Measurements from ENCODE around the gene FXYD6. TPM values are rescaled to one million over a fixed set of nuclear protein-coding genes. Genes with fewer than 3 reads are reported as not detected.

FXYD6 gene
- total and polyA plus RNA-seq, 2 donors (not counting 1 experiment from before 2014, with no cell fraction given) = not detected

DNA sequence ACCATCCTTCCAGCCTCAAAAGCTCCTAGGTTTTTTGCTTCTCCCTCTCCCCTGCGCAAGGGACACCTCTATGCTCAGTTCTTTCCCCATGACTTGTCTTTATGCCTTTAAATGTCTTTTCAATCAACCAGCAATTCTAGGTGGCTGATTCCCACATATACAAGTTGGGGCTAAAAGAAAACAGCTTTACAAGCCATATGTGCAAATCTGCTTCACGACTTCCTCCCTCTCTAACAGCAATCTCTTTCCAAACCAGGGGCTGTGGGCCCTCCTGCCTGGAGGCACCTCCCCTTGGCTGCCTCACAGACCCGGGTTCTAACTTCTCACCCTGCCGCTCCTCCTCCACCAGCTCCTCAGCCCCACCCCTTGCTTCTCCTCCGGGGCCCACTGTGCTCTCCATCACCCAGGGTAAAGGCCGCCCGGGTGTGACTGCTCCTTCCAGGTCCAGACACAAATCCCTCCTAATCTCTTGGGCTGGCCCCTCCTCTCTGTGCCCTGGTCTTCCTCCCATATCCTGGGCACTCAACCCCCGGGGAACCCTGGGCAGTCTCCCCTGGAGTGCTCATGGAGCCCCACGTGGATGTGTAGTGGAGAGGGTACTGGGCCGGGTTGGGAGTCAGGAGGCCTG lies 38.6 kb upstream of the FXYD6 start:
- Mint-ChIP-seq H3K27ac (no peak overlapping the region), H3K27me3 (peaks cover 6% of the 10 kb centered on the region), H3K4me3 (no peak overlapping the region), H3K9me3 (ENCODE audit: insufficient read depth) (no peaks in the 10 kb centered on the region), H3K4me1 (peaks cover 10% of the 10 kb centered on the region)
- Histone ChIP-seq H4K20me1 (ENCODE audit: control insufficient read depth, insufficient read depth, low read length, poor library complexity, severe bottlenecking) (no peaks in the 10 kb centered on the region), H2AFZ (ENCODE audit: insufficient read depth, low read depth, low read length, poor library complexity, severe bottlenecking) (no peak overlapping the region), H3K27ac (ENCODE audit: low read length in 2 of 2) (no peak overlapping the region), H3K36me3 (replicated peaks in 1 of 2; ENCODE audit: control extremely low read depth in 1 of 2, control insufficient read depth in 1 of 2, extremely low read depth in 1 of 2, insufficient read depth in 2 of 2, low read length in 1 of 2) (no peaks in the 10 kb centered on the region), H3K4me3 (ENCODE audit: control extremely low read depth in 1 of 5, extremely low read depth in 1 of 5, insufficient read depth in 1 of 5, low read depth in 2 of 5, low read length in 4 of 5) (no peak overlapping the region), H3K9me3 (ENCODE audit: control extremely low read depth in 1 of 3, control insufficient read depth in 2 of 3, insufficient read depth in 1 of 3, low read length in 2 of 3) (no peaks in the 10 kb centered on the region), H3K4me2 (replicated peaks; ENCODE audit: low read depth, low read length, poor library complexity, severe bottlenecking) (no peak overlapping the region), H3K79me2 (ENCODE audit: control insufficient read depth, insufficient read depth, low read length) (no peaks in the 10 kb centered on the region), H3K9ac (ENCODE audit: low read length) (no peak overlapping the region), H3K27me3 (replicated peaks in 1 of 4; ENCODE audit: control extremely low read depth in 1 of 4, control insufficient read depth in 3 of 4, insufficient read depth in 4 of 4, low read length in 3 of 4) (no peaks in the 10 kb centered on the region), H3K4me1 (ENCODE audit: control insufficient read depth in 2 of 2, insufficient read depth in 2 of 2, low read length in 2 of 2) (peaks cover 13% of the 10 kb centered on the region in 2 donors)
- 73% methylated on average over 9 of the region's 10 CpGs for WGBS (ENCODE audit: insufficient coverage)
- no peak for ATAC-seq (ENCODE audit: low read depth)
- ChIA-PET CTCF (interaction anchor here (1.5 kb wide), 1 partner anchor 107 kb away, joined by 4 read pairs; no protein-coding TSS in a partner anchor), POLR2A (no interaction called here)
- TF ChIP-seq EZH2 (IDR thresholded peaks at IDR 0.05; ENCODE audit: borderline replicate concordance, insufficient read depth, low read depth, low read length, poor library complexity, severe bottlenecking) = no peak
- TF ChIP-seq, protein P1, sequence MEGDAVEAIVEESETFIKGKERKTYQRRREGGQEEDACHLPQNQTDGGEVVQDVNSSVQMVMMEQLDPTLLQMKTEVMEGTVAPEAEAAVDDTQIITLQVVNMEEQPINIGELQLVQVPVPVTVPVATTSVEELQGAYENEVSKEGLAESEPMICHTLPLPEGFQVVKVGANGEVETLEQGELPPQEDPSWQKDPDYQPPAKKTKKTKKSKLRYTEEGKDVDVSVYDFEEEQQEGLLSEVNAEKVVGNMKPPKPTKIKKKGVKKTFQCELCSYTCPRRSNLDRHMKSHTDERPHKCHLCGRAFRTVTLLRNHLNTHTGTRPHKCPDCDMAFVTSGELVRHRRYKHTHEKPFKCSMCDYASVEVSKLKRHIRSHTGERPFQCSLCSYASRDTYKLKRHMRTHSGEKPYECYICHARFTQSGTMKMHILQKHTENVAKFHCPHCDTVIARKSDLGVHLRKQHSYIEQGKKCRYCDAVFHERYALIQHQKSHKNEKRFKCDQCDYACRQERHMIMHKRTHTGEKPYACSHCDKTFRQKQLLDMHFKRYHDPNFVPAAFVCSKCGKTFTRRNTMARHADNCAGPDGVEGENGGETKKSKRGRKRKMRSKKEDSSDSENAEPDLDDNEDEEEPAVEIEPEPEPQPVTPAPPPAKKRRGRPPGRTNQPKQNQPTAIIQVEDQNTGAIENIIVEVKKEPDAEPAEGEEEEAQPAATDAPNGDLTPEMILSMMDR (IDR thresholded peaks at IDR 0.05) = no peak
- no peak for DNase-seq
- intact Hi-C loops (cut with micrococcal nuclease) = no loop called here

DNA sequence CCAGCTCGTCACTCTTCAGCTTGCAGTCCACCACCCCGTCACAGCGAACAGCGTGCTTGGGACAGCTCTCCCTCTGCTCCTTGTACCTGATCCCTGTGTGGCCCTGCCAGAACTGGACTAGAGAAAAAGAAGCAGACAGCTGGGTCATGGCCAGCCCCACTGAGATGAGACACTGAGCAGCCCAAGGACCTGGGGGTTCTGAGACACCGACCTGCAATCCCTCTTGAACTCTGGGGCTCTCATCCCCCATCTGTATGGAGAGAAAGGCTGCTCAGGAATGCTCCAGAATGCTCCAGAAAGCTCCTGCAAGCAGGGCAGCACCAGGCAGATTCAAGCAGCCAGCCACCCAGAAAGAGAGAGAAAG lies 37.9 kb upstream of the FXYD6 start:
- H3K4me2 ChIP-seq (replicated peaks; ENCODE audit: low read depth, low read length, poor library complexity, severe bottlenecking) = no peak overlapping the region
- no peaks in the 10 kb centered on the region for H3K27me3 ChIP-seq (replicated peaks in 1 of 4; ENCODE audit: control extremely low read depth in 1 of 4, control insufficient read depth in 3 of 4, insufficient read depth in 4 of 4, low read length in 3 of 4)
- no peaks in the 10 kb centered on the region for H3K36me3 ChIP-seq (replicated peaks in 1 of 2; ENCODE audit: control extremely low read depth in 1 of 2, control insufficient read depth in 1 of 2, extremely low read depth in 1 of 2, insufficient read depth in 2 of 2, low read length in 1 of 2)
- no peak overlapping the region for H3K4me3 ChIP-seq (ENCODE audit: control extremely low read depth in 1 of 5, extremely low read depth in 1 of 5, insufficient read depth in 1 of 5, low read depth in 2 of 5, low read length in 4 of 5)
- intact Hi-C loops (cut with micrococcal nuclease) = no loop called here
- Mint-ChIP-seq H3K27me3 (peaks cover 6% of the 10 kb centered on the region), H3K9me3 (ENCODE audit: insufficient read depth) (no peaks in the 10 kb centered on the region), H3K4me1 (peaks cover 3% of the 10 kb centered on the region), H3K27ac (no peak overlapping the region), H3K4me3 (no peak overlapping the region)
- peaks cover 5 to 6% of the 10 kb centered on the region in 2 donors for H3K4me1 ChIP-seq (ENCODE audit: control insufficient read depth in 2 of 2, insufficient read depth in 2 of 2, low read length in 2 of 2)
- no peak overlapping the region for H3K27ac ChIP-seq (ENCODE audit: low read length in 2 of 2)
- no peaks in the 10 kb centered on the region for H3K9me3 ChIP-seq (ENCODE audit: control extremely low read depth in 1 of 3, control insufficient read depth in 2 of 3, insufficient read depth in 1 of 3, low read length in 2 of 3)
- DNase-seq (no peak), ATAC-seq (ENCODE audit: low read depth) (no peak)
- 99% methylated on average over 4 of the region's 5 CpGs for WGBS (ENCODE audit: insufficient coverage)
- TF ChIP-seq, protein P1 (IDR thresholded peaks at IDR 0.05) = no peak
- no peak for TF ChIP-seq EZH2 (IDR thresholded peaks at IDR 0.05; ENCODE audit: borderline replicate concordance, insufficient read depth, low read depth, low read length, poor library complexity, severe bottlenecking)
- H3K79me2 ChIP-seq (ENCODE audit: control insufficient read depth, insufficient read depth, low read length) = no peaks in the 10 kb centered on the region
- H2AFZ ChIP-seq (ENCODE audit: insufficient read depth, low read depth, low read length, poor library complexity, severe bottlenecking) = no peak overlapping the region
- H3K9ac ChIP-seq (ENCODE audit: low read length) = no peak overlapping the region
- ChIA-PET POLR2A (interaction anchor here (0.6 kb wide), 1 partner anchor 104 kb away, joined by 3 read pairs; no protein-coding TSS in a partner anchor), CTCF (interaction anchor here (1.5 kb wide), 1 partner anchor 107 kb away, joined by 4 read pairs; no protein-coding TSS in a partner anchor)
- no peaks in the 10 kb centered on the region for H4K20me1 ChIP-seq (ENCODE audit: control insufficient read depth, insufficient read depth, low read length, poor library complexity, severe bottlenecking)

All from B cell (primary cell).